HepG2 (cell line): ENCODE results near the gene CIROP. TPM values are rescaled to one million over a fixed set of nuclear protein-coding genes. Genes with fewer than 3 reads are reported as not detected.
A peak's percentile ranks its signal among the peaks of the same experiment; 100 is the strongest.

ENCODE experiments used
- CAMTA2 ChIP-seq: sonication (generic); formaldehyde crosslinking; IDR thresholded peaks from 2 replicates; pipeline ENCODE4 v1.4.0; 2020; ENCODE audit warnings: mild to moderate bottlenecking, missing genetic modification reagents, borderline replicate concordance
- CENPX ChIP-seq: sonication (generic); formaldehyde crosslinking; IDR thresholded peaks from 2 replicates; pipeline ENCODE4 v1.9.0; 2021; ENCODE audit warnings: mild to moderate bottlenecking, missing genetic modification reagents, moderate library complexity
- FOXO4 ChIP-seq: sonication (generic); formaldehyde crosslinking; conservative IDR thresholded peaks from 2 replicates; pipeline ENCODE4 v1.8.1; 2023; ENCODE audit warnings: missing genetic modification reagents
- FUBP1 ChIP-seq: sonication (generic); formaldehyde crosslinking; IDR thresholded peaks from 2 replicates; pipeline ENCODE4 v1.5.1; 2020; ENCODE audit warnings: missing genetic modification reagents, mild to moderate bottlenecking, borderline replicate concordance
- HCFC1 ChIP-seq: fragments of 150-350 bp; IDR thresholded peaks from 2 replicates; pipeline ENCODE4 v1.6.1; 2014; ENCODE audit warnings: low read depth, low read length
- HMGXB4 ChIP-seq, 2 experiments: sonication (generic) in 1 of 2; formaldehyde crosslinking in 1 of 2; IDR thresholded peaks; 2 replicates each; pipeline versions ENCODE4 v1.4.0 to v1.6.1; 2018 to 2020; ENCODE audit warnings: missing genetic modification reagents in 2 of 2, borderline replicate concordance in 1 of 2, low read depth in 1 of 2, mild to moderate bottlenecking in 1 of 2, missing biosample characterization in 1 of 2
- ISL2 ChIP-seq: sonication (generic); formaldehyde crosslinking; IDR thresholded peaks from 2 replicates; pipeline ENCODE4 v1.5.0; 2020; ENCODE audit warnings: missing genetic modification reagents
- RBFOX2 ChIP-seq: fragments of 200-400 bp; formaldehyde crosslinking; IDR thresholded peaks from 2 replicates; pipeline ENCODE4 v1.6.1; 2017; ENCODE audit warnings: low read depth, mild to moderate bottlenecking, low read length
- RFX5 ChIP-seq: IDR thresholded peaks from 2 replicates; pipeline ENCODE4 v1.6.1; 2011; ENCODE audit warnings: low read depth, low read length, improper control_type of control experiment
- SRY ChIP-seq: sonication (generic); formaldehyde crosslinking; IDR thresholded peaks from 2 replicates; pipeline ENCODE4 v1.8.0; 2022; ENCODE audit warnings: mild to moderate bottlenecking, missing genetic modification reagents
- STAT5B ChIP-seq: sonication (generic); formaldehyde crosslinking; IDR thresholded peaks from 2 replicates; pipeline ENCODE4 v1.4.0; 2020; ENCODE audit warnings: missing genetic modification reagents
- YEATS4 ChIP-seq: sonication (generic); formaldehyde crosslinking; IDR thresholded peaks from 2 replicates; pipeline ENCODE4 v1.4.0; 2020; ENCODE audit warnings: missing genetic modification reagents, borderline replicate concordance
- ZC3H13 ChIP-seq: sonication (generic); formaldehyde crosslinking; IDR thresholded peaks from 2 replicates; pipeline ENCODE4 v1.8.1; 2023; ENCODE audit warnings: mild to moderate bottlenecking, missing genetic modification reagents, moderate library complexity
- ZNF343 ChIP-seq: sonication (generic); formaldehyde crosslinking; IDR thresholded peaks from 2 replicates; pipeline ENCODE4 v1.4.0; 2020; ENCODE audit warnings: mild to moderate bottlenecking, missing genetic modification reagents
- ZNF564 ChIP-seq: sonication (generic); formaldehyde crosslinking; IDR thresholded peaks from 2 replicates; pipeline ENCODE4 v1.8.1; 2023; ENCODE audit warnings: mild to moderate bottlenecking, missing genetic modification reagents
- ZNF703 ChIP-seq: sonication (generic); formaldehyde crosslinking; IDR thresholded peaks from 2 replicates; pipeline ENCODE4 v1.5.1; 2020; ENCODE audit warnings: missing genetic modification reagents, mild to moderate bottlenecking, moderate library complexity, borderline replicate concordance
- ZNF878 ChIP-seq: sonication (generic); formaldehyde crosslinking; IDR thresholded peaks from 2 replicates; pipeline ENCODE4 v1.8.1; 2023; ENCODE audit warnings: mild to moderate bottlenecking, missing genetic modification reagents, moderate library complexity
- polyA plus RNA-seq, 8 experiments: library from polyadenylated mRNA; depleted of rRNA in 3 of 8; stranded (reverse) in 7 of 8; unstranded in 1 of 8; fragments of >200 nt; fragmentation: Illumina TruSeq in 4 of 8; extraction: Trizol in 4 of 8; gene quantifications; 2 replicates each; pipeline versions ENCODE4 v1.2.1 to v1.2.3, GENCODE V29; 2011 to 2016; ENCODE audit warnings: low read depth in 4 of 8, missing spikeins in 1 of 8, mixed read lengths in 1 of 8; ENCODE audit not compliant: insufficient read depth in 1 of 8
- total RNA-seq, 5 experiments: library from RNA; depleted of rRNA; stranded (reverse); fragments of >200 nt; fragmentation: Illumina TruSeq; extraction: Trizol; gene quantifications; 2 replicates each; pipeline ENCODE4 v1.2.3, GENCODE V29; 2016; ENCODE audit warnings: low read depth in 1 of 5

Gene CIROP
- total and polyA plus RNA-seq, 2 of the 13 experiments (the other 11 are each of a cell fraction or from before 2014, with no cell fraction given), result 0.07 TPM; not detected in 1

- TF ChIP-seq FUBP1 (CRISPR knock-in tag) (0 out of 2 replicates have a peak, but pooled peaks have one; percentile 8), ZC3H13 (no peak), STAT5B (no peak), ZNF564 (CRISPR knock-in tag) (no peak), SRY (CRISPR knock-in tag) (peak; percentile 61; the same call in 1 of the 2 replicates), ZNF878 (CRISPR knock-in tag) (no peak), RBFOX2 (peak; percentile 33), CAMTA2 (CRISPR knock-in tag) (no peak), FOXO4 (CRISPR knock-in tag) (no peak), CENPX (CRISPR knock-in tag) (no peak), YEATS4 (CRISPR knock-in tag) (no peak), HMGXB4 (CRISPR knock-in tag; IDR thresholded peaks at IDR 0.05; ENCODE audit: borderline replicate concordance in 1 of 2, low read depth in 1 of 2) (no peak), HCFC1 (no peak), RFX5 (no peak), ISL2 (CRISPR knock-in tag) (no peak), ZNF703 (CRISPR knock-in tag) (no peak), ZNF343 (CRISPR knock-in tag) (0 out of 2 replicates have a peak, but pooled peaks have one; percentile 21)
Observed at GRCh38 chr14:23067847-23068788, 36.7 kb downstream of the CIROP start (continued).
